ENCODE data around the gene PLCB3.
A peak's percentile ranks its signal among the peaks of the same experiment; 100 is the strongest.
"Not testable (repeated sequence)": the region's sequence is repeated elsewhere in the genome, so short reads cannot be mapped to it uniquely, and the experiment has no call there.

PLCB3 gene

GRCh38 chr11:64237484-64237951, 13.8 kb upstream of the PLCB3 start:
- no peak for DNase-seq

- DNase-seq: no peak
Measured at GRCh38 chr11:64238076-64238475, 13.3 kb upstream of the PLCB3 start.

GRCh38 chr11:64238999-64239398, 12.3 kb upstream of the PLCB3 start:
- DNase-seq: no peak

DNA sequence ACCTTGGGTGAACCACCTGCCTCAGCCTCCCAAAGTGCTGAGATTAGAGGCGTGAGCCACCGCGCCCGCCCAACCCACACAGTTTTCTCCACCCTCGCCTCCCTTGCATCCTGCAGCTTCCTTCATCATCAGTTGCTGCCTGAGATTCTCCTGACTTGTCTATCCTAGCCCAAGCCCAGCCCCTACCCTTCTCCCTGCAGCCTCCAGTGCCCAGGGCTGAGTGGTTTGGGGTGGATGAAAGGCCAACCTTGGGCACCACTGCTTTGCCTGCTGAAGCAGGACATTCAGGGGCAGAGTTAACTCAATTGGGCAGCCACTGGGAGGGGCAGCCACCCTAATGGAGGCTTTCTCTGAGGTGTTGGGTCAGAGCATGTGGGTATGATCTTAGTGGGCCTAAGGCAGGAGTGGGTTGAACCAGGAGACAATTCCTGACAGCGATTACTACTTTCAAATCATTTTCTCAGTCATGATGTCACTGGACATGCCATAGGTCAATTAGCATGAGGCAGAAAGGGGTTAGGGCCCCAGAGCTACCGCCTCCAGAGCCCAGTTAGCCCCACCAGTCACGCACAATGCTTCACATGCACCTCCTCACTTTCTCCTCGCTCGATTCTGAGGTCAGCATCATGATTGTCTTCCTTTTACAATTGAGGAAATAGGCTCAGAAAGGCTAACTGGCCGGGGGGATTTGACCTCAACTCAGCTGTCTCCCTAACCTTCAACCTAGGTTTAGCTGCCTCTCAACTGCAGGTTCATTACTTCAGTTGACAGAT, 11.5 kb upstream of the PLCB3 start:
- DNase-seq: no peak

DNA sequence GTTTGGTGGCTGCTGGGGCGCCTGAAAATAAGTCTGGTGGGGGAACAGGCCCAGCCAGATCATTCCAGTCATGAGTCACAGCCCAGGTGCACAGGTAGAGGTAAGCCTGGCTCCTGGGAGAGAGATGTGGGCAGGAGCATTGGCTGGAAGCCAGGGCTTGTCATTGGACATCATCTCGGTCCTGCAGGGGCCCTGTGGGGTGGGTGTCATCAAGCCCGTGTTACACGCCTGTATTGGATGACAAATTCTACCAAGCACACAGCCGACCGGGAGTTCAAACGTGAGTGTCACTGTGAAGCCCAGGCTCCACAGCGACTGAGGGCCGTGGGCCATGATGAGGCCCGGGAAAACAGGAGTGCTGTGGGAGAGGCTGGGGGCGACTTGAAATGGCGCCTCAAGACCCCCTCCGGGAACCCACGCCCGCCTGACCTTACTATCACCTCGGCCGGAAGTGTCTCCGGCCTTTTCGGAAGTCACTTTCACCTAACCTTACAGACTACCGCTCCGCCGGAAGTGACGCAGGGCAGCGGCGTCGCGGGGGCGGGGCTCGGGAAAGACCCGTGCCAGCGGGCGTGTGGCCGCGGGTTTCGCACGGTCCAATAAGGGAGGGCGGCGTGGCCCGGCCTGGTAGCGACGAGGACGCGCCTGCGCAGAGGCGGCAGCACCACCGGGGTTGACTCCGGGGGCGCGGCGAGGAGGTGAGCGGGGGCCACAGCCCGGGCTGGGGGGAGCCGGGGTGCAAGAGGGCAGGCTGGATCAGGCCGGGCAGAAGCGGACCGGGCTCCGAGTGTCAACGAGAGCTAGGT, 10.7 kb upstream of the PLCB3 start, which contains the start of gene FKBP2:
TSS of gene FKBP2 (plus strand) at position 661 of the 806 bp plus-strand sequence. CDS start 1,293 bp downstream, outside the sequence.
- DNase-seq: peak; percentile 87 to 90

DNA sequence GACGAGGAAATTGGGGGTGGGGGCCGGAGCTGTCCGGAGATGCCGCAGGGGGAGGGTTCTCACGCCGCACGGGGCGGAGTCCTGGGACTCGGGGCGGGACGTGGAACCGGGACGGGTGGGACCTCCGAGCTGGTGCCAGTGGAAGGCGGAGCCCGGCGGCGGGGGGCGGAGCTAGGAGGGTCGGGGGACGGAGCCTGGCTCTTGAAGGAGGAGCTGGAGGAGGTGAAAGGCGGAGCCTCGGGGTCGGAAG, 10.2 kb upstream of the PLCB3 start:
- DNase-seq: peak; percentile 91 to 95

DNA sequence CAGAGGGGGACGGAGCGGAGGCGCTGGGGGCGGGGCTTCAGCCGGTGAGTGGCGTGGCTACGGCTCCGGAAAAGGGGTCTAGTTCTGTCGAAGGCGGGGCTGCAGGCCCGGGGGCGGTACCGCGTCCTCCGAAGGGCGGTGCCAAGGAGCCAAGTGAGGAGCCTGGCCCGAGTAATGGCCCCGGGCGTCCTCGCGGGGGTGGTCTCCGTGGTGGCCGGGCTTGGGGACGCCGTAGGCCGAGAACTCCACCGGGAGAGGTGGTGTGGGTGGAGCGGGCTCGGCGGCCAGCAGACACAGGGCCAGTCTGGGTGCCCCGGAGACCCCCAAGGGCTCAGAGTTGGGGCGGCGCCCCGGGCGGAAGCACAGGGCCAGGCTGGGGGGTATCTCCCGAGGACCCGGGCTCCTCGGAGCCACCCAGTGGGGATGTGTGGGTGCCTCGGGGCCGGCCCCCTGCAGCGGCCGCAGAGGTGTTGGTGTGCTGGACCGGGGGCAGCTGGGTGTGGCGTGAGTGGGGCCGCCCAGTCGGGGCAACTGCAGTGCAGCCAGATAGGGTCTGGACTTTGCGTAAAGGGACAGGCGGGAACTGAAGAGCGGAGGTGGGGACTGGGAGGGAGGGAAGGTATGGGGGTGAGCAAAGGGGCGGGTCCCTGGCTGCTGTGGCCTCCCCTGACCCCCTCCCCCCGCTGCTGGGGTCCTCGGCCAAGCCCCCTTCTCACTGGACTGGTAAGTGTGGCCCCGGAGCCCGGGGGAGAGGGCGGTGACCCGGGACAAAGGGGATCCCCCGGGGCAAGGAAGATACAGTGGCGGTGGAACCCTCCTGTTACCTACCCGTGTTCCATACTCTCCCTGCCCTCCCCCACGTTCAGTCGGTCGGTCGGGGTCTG, 9.6 kb upstream of the PLCB3 start:
- DNase-seq: peak in 1 of 2 experiments; percentile 52

- no peak for DNase-seq
Measured at GRCh38 chr11:64243236-64243854, 8.0 kb upstream of the PLCB3 start.

GRCh38 chr11:64244107-64244506, 7.2 kb upstream of the PLCB3 start:
- no peak for DNase-seq

- DNase-seq: no peak
Measured at GRCh38 chr11:64244966-64245365, 6.4 kb upstream of the PLCB3 start.

DNA sequence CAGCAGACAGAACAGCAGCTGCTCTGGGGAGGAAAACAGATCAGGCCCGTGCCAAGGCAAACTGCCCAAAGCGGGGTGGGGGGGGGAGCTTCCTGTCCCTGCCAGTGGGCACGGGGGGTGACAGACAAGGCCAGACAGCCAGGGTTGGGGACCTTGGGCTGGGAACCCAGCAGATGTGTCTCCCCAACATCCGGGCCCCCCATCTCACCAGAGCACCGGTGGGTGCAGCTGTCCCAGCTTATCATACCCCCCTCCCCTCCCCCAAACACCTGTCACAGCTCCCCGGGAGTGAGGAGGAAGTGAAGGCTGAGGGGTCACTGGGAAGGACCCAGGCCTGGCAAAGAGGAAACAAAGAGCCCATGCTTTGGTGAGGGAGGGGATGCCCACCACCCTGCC, 5.9 kb upstream of the PLCB3 start:
- peak in 1 of 2 experiments; percentile 39 for DNase-seq

GRCh38 chr11:64245797-64246620, 5.3 kb upstream of the PLCB3 start:
- DNase-seq: peak; percentile 64 to 76

DNA sequence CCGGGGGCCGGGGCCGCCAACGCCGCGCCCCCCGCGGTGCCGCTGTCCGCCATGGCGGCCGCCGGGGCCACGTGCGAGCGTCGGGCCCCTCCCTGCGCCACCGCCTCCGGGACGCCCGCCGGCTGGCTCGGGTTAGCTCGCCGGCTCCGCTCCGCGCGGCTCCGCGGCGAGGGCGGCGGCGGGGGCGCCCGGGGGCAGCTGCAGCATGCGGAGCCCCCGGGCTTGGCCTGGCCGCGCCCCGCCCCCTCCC, 4.8 kb upstream of the PLCB3 start:
- not testable (repeated sequence) for DNase-seq

DNA sequence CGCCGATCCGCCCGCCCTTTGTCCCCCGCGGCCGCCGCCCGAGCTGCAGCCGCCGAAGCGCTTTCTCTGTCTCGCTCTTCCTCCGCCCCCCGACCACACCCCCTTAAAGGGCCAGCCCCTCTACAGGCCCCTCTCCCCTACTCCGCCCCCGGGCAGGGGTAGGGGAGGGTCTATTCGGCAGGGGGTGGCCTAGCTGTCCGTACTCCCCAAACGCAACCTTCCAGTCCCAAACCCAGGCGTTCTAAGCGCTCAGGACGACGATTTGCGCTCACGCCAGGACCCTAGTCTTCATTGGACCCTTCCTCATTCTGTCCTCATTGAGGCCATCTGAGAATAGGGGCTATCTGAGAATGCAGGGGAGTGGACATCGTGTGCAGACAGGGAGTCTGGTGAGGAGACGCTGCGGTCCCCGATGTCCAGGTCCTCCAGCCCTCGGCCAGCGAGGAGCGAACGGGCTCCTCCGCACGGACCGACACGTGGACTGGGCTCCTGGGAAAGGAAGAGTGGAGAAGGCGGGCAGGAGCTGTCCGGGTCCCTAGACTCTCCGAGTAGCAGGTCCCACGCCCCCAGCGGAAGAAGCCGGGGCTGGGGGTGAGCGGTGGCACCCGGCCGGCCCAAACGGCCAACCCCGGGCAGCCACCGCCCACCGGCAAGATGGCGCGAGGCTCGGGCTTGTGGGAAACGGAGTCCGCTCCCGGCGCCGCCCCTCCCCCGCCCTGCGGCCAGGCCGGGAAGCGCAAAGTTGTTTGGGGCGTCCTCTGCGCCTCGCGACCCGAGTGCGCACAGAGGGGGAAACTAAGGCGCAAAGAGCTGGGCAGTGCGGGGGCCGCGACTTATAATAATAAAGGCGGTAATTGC, 4.2 kb upstream of the PLCB3 start, which contains the start of gene PPP1R14B:
TSS of gene PPP1R14B (minus strand) at position 73 of the 858 bp plus-strand sequence. CDS start 270 bp downstream, outside the sequence.
- peak; percentile 67 to 81 for DNase-seq

- DNase-seq: no peak
Measured at GRCh38 chr11:64247729-64248531, 3.4 kb upstream of the PLCB3 start.

DNA sequence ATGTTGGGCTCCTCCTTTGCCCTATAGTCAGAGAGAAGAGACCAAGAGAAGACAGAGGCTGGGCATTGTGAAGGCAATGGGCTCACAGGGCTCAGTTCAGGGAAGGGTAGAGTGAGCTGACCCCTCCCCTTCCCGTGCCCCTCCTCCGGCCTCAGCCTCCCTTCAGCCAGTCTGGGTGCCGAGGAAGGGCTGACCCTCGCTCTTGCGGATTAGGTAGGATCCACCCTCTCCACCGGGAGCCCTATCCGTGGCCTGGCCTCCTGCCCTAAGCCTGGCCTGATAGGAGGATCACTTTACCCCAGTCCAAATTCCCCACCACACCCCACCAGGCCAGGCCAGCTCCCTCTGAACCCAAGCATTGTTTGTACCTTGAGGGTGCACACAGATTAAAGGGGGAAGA, 2.8 kb upstream of the PLCB3 start:
- DNase-seq: no peak

- no peak for DNase-seq
Measured at GRCh38 chr11:64249038-64249437, 2.3 kb upstream of the PLCB3 start.

DNA sequence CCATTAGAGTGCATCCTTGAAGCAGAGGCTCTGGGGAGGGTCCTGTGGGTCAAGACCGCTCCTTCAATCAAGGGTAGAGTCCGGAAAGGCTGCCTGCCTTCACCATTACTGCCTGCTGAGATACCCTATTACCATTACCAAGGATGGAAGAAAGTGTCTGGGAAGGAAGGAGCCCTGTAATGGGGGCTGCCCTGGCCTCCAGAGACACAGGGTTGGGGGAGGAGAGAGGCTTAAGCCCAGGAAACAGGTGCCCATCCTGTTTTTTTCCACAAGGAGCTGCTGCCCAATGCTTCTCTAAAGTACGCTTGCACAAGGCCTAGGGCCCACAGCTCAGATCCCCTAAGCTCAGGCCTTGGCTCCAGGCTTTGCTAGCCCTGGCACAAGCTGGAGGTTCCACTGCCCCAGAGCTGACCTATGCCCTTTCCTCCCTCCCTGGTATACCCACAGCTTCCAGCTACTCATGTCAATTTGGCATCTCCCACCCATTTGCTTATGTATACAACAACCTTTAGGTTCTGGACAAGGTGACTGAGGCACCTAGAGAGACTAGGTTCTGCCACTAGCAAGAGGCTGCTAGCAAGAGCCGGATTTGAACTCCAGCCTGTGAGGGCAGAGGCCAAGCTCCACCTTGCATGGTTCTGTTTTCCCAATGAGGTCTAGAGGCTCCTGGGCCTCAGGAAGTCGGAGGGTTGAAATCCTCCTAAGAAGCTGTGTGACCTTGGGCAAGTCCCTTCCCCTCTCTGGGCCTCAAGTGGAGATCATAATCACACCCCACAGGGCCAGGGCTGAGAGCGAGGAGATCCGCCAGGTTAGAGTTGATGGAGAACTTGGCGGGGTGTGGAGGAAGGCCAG, 1.5 kb upstream of the PLCB3 start:
- DNase-seq: no peak

- no peak for DNase-seq
Measured at GRCh38 chr11:64250415-64251015, 815 bp upstream of the PLCB3 start.
